Activated CD8-positive, alpha-beta T cell treated with anti-CD3 and anti-CD28 coated beads, Interleukin-2, amount 10 ng/mL, durations not matched to agents 7 days and 5 days (primary cell): Measurements from ENCODE around the gene GID4. TPM values are rescaled to one million over a fixed set of nuclear protein-coding genes. Genes with fewer than 3 reads are reported as not detected.

Experiments used
- ATAC-seq: fragments of 150-1000 bp; cut with Tn5 transposase; one replicate; pipeline ENCODE4 v1.10.0; 2021; ENCODE audit warnings: moderate library complexity
- CTCF ChIA-PET: fragments of 350-600 bp; sonication (Branson Sonifier 250); formaldehyde crosslinking; loops from one replicate; lab custom pipeline; 2021; ENCODE audit warnings: antibody characterized with exemption; lab: Charles Lee
- POLR2A ChIA-PET: fragments of 350-600 bp; sonication (Branson Sonifier 250); formaldehyde crosslinking; loops from one replicate; lab custom pipeline; 2021; ENCODE audit warnings: antibody characterized with exemption; lab: Charles Lee
- DNase-seq: peaks from one replicate; pipeline ENCODE4 v3.0.0-alpha.2; 2020
- H3K27ac Mint-ChIP-seq: one replicate; pipeline ENCODE4 v1.8.0; 2021; ENCODE audit warnings: mild to moderate bottlenecking, mixed read lengths
- H3K27me3 Mint-ChIP-seq: one replicate; pipeline ENCODE4 v1.8.0; 2021; ENCODE audit warnings: low read depth, mixed read lengths
- H3K36me3 Mint-ChIP-seq: one replicate; pipeline ENCODE4 v1.8.0; 2021; ENCODE audit warnings: low read depth, mixed read lengths
- H3K4me1 Mint-ChIP-seq: one replicate; pipeline ENCODE4 v1.8.0; 2021; ENCODE audit warnings: low read depth, mixed read lengths
- H3K4me3 Mint-ChIP-seq: one replicate; pipeline ENCODE4 v1.8.0; 2021; ENCODE audit warnings: mild to moderate bottlenecking, mixed read lengths
- H3K9me3 Mint-ChIP-seq: one replicate; pipeline ENCODE4 v1.8.0; 2022; ENCODE audit warnings: mixed read lengths; ENCODE audit not compliant: insufficient read depth
- total RNA-seq, 2 experiments: library from RNA; stranded (reverse); gene quantifications; one replicate each; pipeline ENCODE4 v1.2.3, GENCODE V29; 2021

Gene GID4
- total RNA-seq, 2 experiments from 2014 or later = 8.3 to 8.9 TPM

DNA sequence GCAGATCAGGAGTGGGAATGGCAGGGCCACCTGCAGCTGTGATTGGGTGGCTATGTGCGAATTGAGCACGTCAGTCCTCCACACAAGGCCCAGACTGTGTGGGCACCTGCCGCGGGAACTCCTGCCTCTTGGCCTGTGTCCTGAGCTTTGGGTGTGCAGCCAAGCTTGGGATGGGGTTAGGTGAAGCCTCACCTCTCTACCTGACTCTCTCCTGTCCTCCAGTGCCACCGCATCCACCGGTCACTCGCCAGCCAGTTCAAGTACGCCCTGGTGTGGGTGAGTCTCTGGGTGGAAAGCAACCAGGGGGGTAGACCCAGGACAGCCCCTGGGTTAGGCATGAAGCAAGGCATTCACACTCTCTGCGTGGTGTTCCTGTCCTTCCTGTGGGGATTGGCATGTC, 67.0 kb downstream of the GID4 start:
- Mint-ChIP-seq H3K27ac (no peak overlapping the region), H3K9me3 (no peaks in the 10 kb centered on the region), H3K4me1 (no peaks in the 10 kb centered on the region), H3K4me3 (no peak overlapping the region), H3K27me3 (no peaks in the 10 kb centered on the region), H3K36me3 (peaks cover 9% of the 10 kb centered on the region)
- CTCF ChIA-PET = no interaction called here
- ATAC-seq = no peak
- DNase-seq = no peak
- POLR2A ChIA-PET = no interaction called here

DNA sequence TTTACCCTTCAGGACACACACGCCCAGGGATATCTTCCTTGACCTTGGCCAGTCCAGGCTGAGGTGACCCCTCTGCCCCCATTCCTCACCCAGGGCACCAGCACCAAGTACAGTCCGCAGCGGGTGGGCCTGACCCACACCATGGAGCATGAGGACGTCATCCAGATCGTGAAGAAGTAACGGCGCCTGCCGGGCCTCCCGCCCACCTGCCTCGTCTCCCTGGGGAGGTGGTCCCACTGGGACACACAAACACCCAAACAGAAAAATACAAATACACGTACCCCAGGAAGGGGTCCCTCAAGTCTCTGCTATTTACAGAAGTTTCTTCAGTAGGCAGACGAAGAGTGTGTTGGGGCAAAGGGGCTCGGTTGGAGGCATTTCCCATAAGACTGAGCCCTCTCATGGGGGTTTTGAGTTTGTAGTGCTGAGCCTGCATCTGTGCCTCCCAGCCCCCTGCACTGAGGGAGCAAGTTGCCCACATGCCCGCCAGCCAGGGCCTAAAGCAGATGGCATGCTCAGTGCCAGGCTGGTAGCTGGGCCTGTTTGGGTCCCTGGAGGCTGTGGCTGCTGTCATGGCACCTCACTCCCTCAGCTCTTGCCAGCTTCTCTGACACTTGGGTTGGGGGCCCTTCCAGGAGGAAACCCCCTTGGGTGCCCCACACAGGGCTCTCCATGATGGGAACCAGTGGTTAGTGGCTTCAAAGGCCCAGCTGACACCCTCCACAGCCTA, 68.0 kb downstream of the GID4 start:
- H3K4me3 Mint-ChIP-seq = no peak overlapping the region
- ATAC-seq (no peak), DNase-seq (no peak)
- ChIA-PET CTCF (no interaction called here), POLR2A (no interaction called here)
- no peak overlapping the region for H3K27ac Mint-ChIP-seq
- no peaks in the 10 kb centered on the region for H3K9me3 Mint-ChIP-seq
- H3K36me3 Mint-ChIP-seq = peaks cover 5% of the 10 kb centered on the region
- no peaks in the 10 kb centered on the region for H3K27me3 Mint-ChIP-seq
- no peaks in the 10 kb centered on the region for H3K4me1 Mint-ChIP-seq

DNA sequence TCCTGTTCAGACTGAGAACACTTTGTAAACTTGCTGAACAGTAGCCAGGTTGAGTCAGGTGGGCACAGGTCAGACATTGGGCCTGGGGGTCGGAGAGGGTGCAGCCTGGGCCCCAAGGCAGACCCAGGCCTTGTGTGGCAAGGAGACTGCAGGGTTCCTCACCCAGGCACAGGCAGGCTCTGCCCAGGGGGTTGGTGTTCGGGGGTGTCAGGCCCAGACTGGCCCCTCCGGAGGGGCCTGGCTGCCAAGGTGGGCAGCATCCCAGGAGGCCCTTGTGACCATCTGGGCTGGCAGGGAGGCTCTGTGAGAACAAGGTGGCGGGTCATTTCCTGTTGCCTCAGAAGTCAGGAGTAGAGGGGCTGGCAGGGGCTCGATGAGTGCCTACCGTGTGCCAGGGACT, 68.8 kb downstream of the GID4 start:
- no peak overlapping the region for H3K4me3 Mint-ChIP-seq
- no peaks in the 10 kb centered on the region for H3K4me1 Mint-ChIP-seq
- DNase-seq (no peak), ATAC-seq (no peak)
- no peak overlapping the region for H3K27ac Mint-ChIP-seq
- ChIA-PET POLR2A (no interaction called here), CTCF (no interaction called here)
- no peaks in the 10 kb centered on the region for H3K27me3 Mint-ChIP-seq
- peaks cover 5% of the 10 kb centered on the region for H3K36me3 Mint-ChIP-seq
- H3K9me3 Mint-ChIP-seq = no peaks in the 10 kb centered on the region

DNA sequence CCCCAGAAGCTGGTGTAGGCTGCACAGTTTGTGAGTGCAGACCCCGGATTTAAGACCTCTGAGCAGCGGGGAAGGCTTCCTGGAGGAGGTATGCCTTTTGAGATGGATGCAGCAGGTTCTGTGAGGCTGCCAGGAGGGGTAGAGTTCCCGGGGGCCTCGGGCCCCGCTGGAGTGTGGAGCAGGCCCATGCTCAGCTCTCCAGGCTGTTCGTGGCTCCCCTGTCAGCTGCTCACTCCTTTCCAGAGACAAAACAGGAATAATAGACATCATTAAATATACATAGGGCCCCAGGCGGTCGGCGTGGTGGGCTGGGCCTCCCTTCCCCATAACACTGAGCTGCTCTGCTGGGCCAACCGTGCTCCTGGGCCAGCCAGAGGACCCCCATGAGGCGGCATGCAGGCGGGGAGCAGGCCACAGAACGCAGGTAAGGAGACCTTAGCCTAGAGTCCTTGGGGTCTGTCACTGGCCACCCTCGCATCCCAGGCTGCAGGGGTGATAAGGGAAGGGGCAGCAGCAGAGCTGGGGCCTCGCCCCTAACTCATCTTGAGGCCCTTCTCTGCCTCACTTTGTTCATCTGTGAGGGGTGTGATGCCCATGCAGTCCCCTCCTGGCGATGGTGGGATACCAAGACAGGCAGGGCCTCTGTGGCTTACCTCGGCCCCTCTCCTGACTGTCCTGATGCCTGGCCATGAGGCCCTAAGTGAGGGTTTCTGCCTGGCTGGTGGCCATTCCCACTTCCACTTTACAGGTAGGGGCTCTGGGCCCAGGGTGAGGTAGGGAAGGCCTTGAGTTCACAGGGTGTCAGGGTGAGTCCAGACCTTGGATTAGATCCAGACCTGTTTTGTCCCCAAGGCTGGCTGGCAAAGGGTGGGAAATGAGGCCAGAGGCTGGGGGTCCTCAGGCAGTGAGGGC, 69.4 kb downstream of the GID4 start, which contains the start of gene MYO15A:
Gene MYO15A, plus strand, starts transcription at position 356 of the 912 bp plus-strand sequence. CDS start 10,045 bp downstream, outside the sequence.
- POLR2A ChIA-PET = no interaction called here
- no peak for DNase-seq
- H3K27me3 Mint-ChIP-seq = no peaks in the 10 kb centered on the region
- H3K9me3 Mint-ChIP-seq = no peaks in the 10 kb centered on the region
- peak within 1 kb of the TSS; percentile 14 for H3K27ac Mint-ChIP-seq
- no peaks in the 10 kb centered on the region for H3K4me1 Mint-ChIP-seq
- peaks cover 3% of the 10 kb centered on the region for H3K36me3 Mint-ChIP-seq
- no peak within 1 kb of the TSS for H3K4me3 Mint-ChIP-seq
- CTCF ChIA-PET = no interaction called here
- no peak for ATAC-seq

DNA sequence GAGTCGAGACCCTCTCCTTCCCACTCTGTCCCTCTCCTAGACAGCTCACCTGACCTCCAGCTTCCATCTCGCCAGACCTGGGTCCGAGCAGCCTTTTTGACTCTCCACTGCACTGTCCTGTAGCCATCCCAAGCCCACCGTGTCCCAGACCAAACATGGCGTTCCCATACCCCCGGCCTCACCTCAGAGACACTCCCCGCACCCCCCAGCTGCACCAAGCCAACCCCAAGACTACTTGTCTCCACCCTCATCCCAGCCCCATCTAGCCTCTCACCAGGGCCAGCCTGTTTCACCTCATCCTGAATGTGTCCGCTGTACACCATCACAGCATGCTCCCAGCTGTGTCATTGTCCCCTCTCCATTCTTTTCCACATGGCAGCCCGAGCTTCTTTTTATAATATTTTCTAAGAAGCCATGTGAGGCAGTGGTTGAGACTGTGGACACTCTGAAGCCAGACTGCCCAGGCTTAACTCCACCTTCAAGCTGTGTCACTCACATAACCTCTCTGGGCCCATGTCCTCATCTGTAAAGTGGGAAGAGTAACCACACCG, 70.8 kb downstream of the GID4 start:
- no peak overlapping the region for H3K4me3 Mint-ChIP-seq
- no peaks in the 10 kb centered on the region for H3K9me3 Mint-ChIP-seq
- ChIA-PET CTCF (no interaction called here), POLR2A (no interaction called here)
- H3K27me3 Mint-ChIP-seq = no peaks in the 10 kb centered on the region
- peaks cover 3% of the 10 kb centered on the region for H3K36me3 Mint-ChIP-seq
- DNase-seq (no peak), ATAC-seq (no peak)
- peak overlapping the region; percentile 14 for H3K27ac Mint-ChIP-seq
- H3K4me1 Mint-ChIP-seq = no peaks in the 10 kb centered on the region

DNA sequence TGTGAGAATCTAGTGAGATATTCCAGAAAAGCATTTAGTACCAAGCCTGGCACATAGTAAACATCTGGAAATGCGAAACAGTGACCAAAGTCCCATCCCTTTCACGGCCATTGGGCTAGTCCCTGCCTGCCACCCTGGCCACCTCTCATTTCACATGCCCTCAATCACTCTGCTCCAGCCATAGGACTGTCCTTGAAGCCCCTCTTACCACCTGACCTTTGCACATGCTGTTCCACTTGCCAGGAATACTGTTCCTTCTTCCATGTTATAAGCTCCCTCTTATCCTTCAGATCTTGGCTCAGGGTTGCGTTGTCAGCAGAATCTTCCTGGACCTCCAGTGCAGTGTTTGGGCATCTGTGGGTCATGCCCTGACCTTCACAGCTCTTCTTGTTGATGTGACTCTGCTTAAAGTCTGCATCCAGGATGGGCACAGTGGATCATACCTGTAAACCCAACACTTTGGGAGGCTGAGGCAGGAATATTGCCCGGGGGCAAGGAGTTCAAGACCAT, 71.5 kb downstream of the GID4 start:
- H3K27ac Mint-ChIP-seq = no peak overlapping the region

DNA sequence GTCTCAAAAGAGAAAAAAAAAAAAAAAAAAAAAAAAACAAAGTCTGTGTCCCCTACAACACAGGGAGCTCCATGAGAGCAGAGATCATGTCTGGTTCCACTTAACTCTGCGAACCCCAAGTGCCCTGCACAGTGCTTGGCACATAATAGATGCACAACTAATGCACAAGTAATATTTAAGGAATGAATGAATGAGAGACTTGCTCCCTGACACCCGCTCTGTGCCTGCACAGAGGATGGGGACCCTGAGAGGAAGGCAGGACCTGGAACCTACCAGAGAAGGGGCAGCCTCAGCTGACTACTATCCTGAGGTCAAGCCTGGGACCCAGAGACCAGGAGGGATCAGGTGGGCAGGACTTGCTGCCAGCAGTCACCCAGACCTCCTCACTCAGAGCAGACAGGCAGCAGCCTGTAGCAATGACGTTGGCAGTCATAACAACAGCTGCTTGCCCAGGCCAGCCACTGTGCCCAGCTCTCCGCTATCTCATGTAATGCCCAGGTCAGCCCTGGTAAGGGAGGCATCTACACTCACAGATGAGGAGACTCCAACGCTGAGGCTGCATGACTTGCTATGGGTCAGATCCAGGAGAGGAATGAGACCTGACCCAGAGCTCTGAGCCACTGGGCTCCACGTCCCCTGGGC, 72.2 kb downstream of the GID4 start:
- Mint-ChIP-seq H3K4me1 (no peaks in the 10 kb centered on the region), H3K27me3 (no peaks in the 10 kb centered on the region), H3K9me3 (no peaks in the 10 kb centered on the region), H3K27ac (no peak overlapping the region), H3K4me3 (no peak overlapping the region), H3K36me3 (peaks cover 3% of the 10 kb centered on the region)
- DNase-seq (no peak), ATAC-seq (no peak)
- ChIA-PET CTCF (interaction anchor here (0.9 kb wide), 1 partner anchor 106 kb away, joined by 3 read pairs; no protein-coding TSS in a partner anchor), POLR2A (no interaction called here)

More for the DNA sequence above, 71.5 kb downstream of the GID4 start:
- no peaks in the 10 kb centered on the region for H3K27me3 Mint-ChIP-seq
- no peak for DNase-seq
- ATAC-seq = no peak
- CTCF ChIA-PET = no interaction called here
- no peaks in the 10 kb centered on the region for H3K4me1 Mint-ChIP-seq
- peaks cover 3% of the 10 kb centered on the region for H3K36me3 Mint-ChIP-seq
- POLR2A ChIA-PET = no interaction called here
- H3K4me3 Mint-ChIP-seq = no peak overlapping the region
- H3K9me3 Mint-ChIP-seq = no peaks in the 10 kb centered on the region

DNA sequence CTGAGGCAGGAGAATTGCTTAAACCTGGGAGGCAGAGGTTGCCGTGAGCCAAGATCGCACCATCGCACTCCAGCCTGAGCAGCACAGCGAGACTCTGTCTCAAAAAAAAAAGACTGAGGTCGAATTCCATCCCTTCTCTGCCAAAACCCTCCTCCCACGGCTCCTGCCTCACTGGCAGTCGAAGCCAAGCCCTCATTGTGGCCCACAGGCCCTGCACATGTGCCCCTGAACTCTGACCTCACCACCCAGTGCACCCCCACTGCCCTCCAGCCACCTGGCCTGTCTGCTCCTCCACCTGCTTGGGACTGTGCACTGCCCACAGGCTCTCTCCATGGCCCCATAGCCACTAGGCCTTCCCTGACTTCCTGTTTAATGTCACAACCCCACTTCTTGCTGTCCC, 76.3 kb downstream of the GID4 start:
- H3K4me1 Mint-ChIP-seq = no peaks in the 10 kb centered on the region
- H3K27me3 Mint-ChIP-seq = no peaks in the 10 kb centered on the region
- no peaks in the 10 kb centered on the region for H3K9me3 Mint-ChIP-seq
- ChIA-PET CTCF (no interaction called here), POLR2A (no interaction called here)
- no peak overlapping the region for H3K4me3 Mint-ChIP-seq
- DNase-seq = no peak
- H3K36me3 Mint-ChIP-seq = peaks cover 1% of the 10 kb centered on the region
- peak overlapping the region; percentile 36 for H3K27ac Mint-ChIP-seq
- ATAC-seq = no peak

DNA sequence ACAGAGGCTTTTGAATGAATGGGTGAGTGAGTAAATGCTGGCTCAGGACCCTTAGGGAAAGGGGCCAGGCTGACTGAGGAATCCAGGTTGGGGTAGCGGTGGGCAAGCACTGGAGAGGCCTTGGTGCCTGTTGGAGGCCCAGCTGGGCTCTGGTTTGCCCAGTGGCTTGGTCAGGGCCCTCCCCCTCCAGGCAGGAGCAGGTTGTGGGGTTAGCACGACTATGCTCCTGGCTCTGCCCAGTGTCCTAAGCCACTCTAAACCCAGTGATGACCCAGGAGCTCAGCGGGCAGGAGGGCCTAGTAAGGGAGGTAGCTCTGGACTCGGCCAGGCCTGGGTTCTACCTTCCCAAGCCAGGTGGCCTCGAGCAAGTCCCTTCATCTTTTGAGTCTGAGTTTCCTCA, 76.9 kb downstream of the GID4 start:
- no peak for ATAC-seq
- Mint-ChIP-seq H3K27ac (no peak overlapping the region), H3K4me1 (no peaks in the 10 kb centered on the region), H3K27me3 (no peaks in the 10 kb centered on the region), H3K9me3 (no peaks in the 10 kb centered on the region), H3K36me3 (peaks cover 1% of the 10 kb centered on the region), H3K4me3 (no peak overlapping the region)
- ChIA-PET CTCF (no interaction called here), POLR2A (no interaction called here)
- DNase-seq = no peak

DNA sequence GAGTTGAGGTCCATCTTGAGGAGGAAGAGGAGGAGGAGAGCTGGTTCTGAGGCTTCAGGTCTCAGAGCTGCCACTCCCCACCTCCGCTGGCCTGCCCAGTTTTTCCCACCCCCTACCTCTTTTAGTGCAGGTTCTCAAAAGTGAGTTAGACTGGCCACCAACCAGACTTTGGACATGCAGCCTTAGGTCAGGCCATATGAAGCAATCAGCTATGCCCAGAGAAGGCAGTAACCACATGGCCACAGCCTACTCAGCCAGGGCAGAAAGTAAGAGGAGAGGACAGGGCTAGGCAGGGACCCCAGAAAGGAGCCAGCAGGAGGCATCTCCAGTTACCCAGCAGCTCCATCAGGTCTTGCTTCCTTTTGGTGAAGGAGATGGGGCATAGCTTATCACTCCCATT, 78.3 kb downstream of the GID4 start:
- no peak for DNase-seq
- ChIA-PET POLR2A (no interaction called here), CTCF (no interaction called here)
- H3K9me3 Mint-ChIP-seq = no peaks in the 10 kb centered on the region
- H3K4me1 Mint-ChIP-seq = no peaks in the 10 kb centered on the region
- peaks cover 1% of the 10 kb centered on the region for H3K36me3 Mint-ChIP-seq
- no peaks in the 10 kb centered on the region for H3K27me3 Mint-ChIP-seq
- no peak overlapping the region for H3K4me3 Mint-ChIP-seq
- ATAC-seq = no peak
- H3K27ac Mint-ChIP-seq = no peak overlapping the region
